HFF-Myc (cell line): Measurements from ENCODE around the gene WNK2.
"Not testable (repeated sequence)": the region's sequence is repeated elsewhere in the genome, so short reads cannot be mapped to it uniquely, and the experiment has no call there.

Experiments used
- DNase-seq: peaks from one replicate; pipeline ENCODE4 v3.0.0-alpha.2; 2011; ENCODE audit warnings: low read depth; ENCODE audit errors: extremely low read depth
- H3K4me3 ChIP-seq: replicated peaks from 2 replicates; pipeline ENCODE4 v1.5.1; 2011; ENCODE audit warnings: low read depth, mild to moderate bottlenecking, control low read depth, low read length
- CTCF ChIP-seq: IDR thresholded peaks from 2 replicates; pipeline ENCODE4 v1.5.1; 2012; ENCODE audit warnings: mild to moderate bottlenecking, low read depth, low read length, control low read depth; ENCODE audit errors: missing control alignments

The WNK2 gene

GRCh38 chr9:93366119-93366447, 182.1 kb downstream of the WNK2 start:
- DNase-seq, result no peak
- no peak for TF ChIP-seq CTCF
- no peak overlapping the region for H3K4me3 ChIP-seq

GRCh38 chr9:93366486-93366885, 182.5 kb downstream of the WNK2 start:
- not testable (repeated sequence) for H3K4me3 ChIP-seq, DNase-seq

GRCh38 chr9:93368437-93368836, 184.5 kb downstream of the WNK2 start:
- no peak for TF ChIP-seq CTCF
- DNase-seq, result no peak
- no peak overlapping the region for H3K4me3 ChIP-seq

- no peak overlapping the region for H3K4me3 ChIP-seq
- no peak for DNase-seq
- no peak for TF ChIP-seq CTCF
Observed at GRCh38 chr9:93369686-93370085, 185.7 kb downstream of the WNK2 start.
